ENCODE measurements around the gene TNFRSF18.

Gene TNFRSF18

DNA sequence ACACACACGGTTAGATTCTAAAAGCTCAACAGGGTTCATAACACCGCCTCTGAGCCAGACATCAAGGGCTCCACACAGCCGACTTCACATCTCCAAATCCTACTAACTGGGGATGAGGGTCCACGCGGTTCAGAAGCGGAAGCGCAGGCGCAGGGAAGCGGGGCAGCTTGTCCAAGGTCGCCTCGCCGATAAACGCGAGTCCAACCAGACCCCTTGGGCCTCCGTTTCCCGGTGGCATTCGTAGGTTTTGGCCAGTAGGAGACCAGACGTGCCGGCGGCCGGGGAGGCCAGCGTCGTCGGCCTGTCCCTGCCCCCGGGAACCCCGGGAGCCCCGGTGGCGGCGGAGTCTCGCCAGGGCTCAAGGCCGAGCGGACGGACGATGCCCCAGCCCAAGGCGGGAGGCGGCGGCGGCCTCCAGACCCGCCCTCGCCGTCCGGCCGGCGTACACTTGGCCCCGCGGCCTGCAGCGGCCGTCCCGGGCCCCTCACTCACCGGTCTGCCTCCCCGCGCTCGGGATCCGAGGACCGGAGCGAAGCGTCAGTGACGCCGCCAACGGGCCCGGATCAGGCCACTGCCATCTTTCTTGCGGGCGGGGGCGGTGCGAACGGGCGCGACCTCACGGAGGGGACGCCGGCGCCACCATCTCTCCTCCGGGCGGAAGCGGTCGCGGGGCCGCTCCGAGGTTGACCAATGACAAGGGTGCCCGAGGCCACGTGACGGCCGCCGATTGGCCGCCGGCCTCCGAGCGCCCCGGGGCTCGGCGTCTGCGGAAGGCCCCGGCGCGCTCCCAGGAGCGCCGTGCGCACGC lies 25.2 kb upstream of the TNFRSF18 start, which contains the start of gene SDF4:
SDF4 (minus strand) TSS at position 602 of the 808 bp plus-strand sequence. CDS start 3,229 bp downstream, outside the sequence.
- H3K79me2 ChIP-seq (ENCODE audit: insufficient read depth, low read length), result peaks cover 78% of the 10 kb centered on the region
- no peaks in the 10 kb centered on the region for H3K9me3 ChIP-seq (ENCODE audit: insufficient read depth, low read length, severe bottlenecking)
- no peaks in the 10 kb centered on the region for H3K27me3 ChIP-seq (ENCODE audit: insufficient read depth, low read length, poor library complexity)
- peaks cover 65% of the 10 kb centered on the region for H3K36me3 ChIP-seq (ENCODE audit: insufficient read depth, low read length)
- peak within 1 kb of the TSS; percentile 99 for H3K4me2 ChIP-seq (ENCODE audit: insufficient read depth, low read length)
- H3K27ac ChIP-seq (ENCODE audit: low read length), result peak within 1 kb of the TSS; percentile 88
- H4K20me1 ChIP-seq (ENCODE audit: insufficient read depth, low read length), result peaks cover 67% of the 10 kb centered on the region
- TF ChIP-seq CTCF (IDR thresholded peaks at IDR 0.05; ENCODE audit: borderline replicate concordance, extremely low read depth, low read length, poor library complexity, severe bottlenecking) (no peak), EZH2 (IDR thresholded peaks at IDR 0.05; ENCODE audit: borderline replicate concordance, low read depth, low read length, severe bottlenecking) (no peak)
- ATAC-seq (ENCODE audit: insufficient read depth, low read depth), result peak; percentile 93
- peaks cover 39% of the 10 kb centered on the region for H3K4me1 ChIP-seq (ENCODE audit: insufficient read depth, low read length)
- H3K9ac ChIP-seq (ENCODE audit: low read depth, low read length), result peak within 1 kb of the TSS; percentile 98
- peak within 1 kb of the TSS; percentile 94 to 99 for H3K4me3 ChIP-seq (ENCODE audit: low read depth in 1 of 2, low read length in 2 of 2)
- H2AFZ ChIP-seq (ENCODE audit: low read depth, low read length), result peak within 1 kb of the TSS; percentile 97
- peak; percentile 97 for DNase-seq

GRCh38 chr1:1230656-1231399 lies 24.4 kb upstream of the TNFRSF18 start:
- peak overlapping the region; percentile 97 for H2AFZ ChIP-seq (ENCODE audit: low read depth, low read length)

GRCh38 chr1:1229770-1230169 lies 23.4 kb upstream of the TNFRSF18 start:
- TF ChIP-seq CTCF (IDR thresholded peaks at IDR 0.05; ENCODE audit: borderline replicate concordance, extremely low read depth, low read length, poor library complexity, severe bottlenecking) (no peak), EZH2 (IDR thresholded peaks at IDR 0.05; ENCODE audit: borderline replicate concordance, low read depth, low read length, severe bottlenecking) (no peak)
- H3K36me3 ChIP-seq (ENCODE audit: insufficient read depth, low read length), result peaks cover 78% of the 10 kb centered on the region
- no peaks in the 10 kb centered on the region for H3K9me3 ChIP-seq (ENCODE audit: insufficient read depth, low read length, severe bottlenecking)
- H3K4me1 ChIP-seq (ENCODE audit: insufficient read depth, low read length), result peaks cover 39% of the 10 kb centered on the region
- H3K27ac ChIP-seq (ENCODE audit: low read length), result peak overlapping the region; percentile 12; the same call in 1 of the 2 replicates
- H3K4me3 ChIP-seq (ENCODE audit: low read depth in 1 of 2, low read length in 2 of 2), result peak overlapping the region in 1 of 2 experiments; percentile 99; a peak in 2 of 4 replicates
- peak overlapping the region; percentile 91 for H3K4me2 ChIP-seq (ENCODE audit: insufficient read depth, low read length)
- peaks cover 67% of the 10 kb centered on the region for H4K20me1 ChIP-seq (ENCODE audit: insufficient read depth, low read length)
- ATAC-seq (ENCODE audit: insufficient read depth, low read depth) (no peak), DNase-seq (no peak)
- H2AFZ ChIP-seq (ENCODE audit: low read depth, low read length), result no peak overlapping the region
- peaks cover 94% of the 10 kb centered on the region for H3K79me2 ChIP-seq (ENCODE audit: insufficient read depth, low read length)
- peak overlapping the region; percentile 98 for H3K9ac ChIP-seq (ENCODE audit: low read depth, low read length)
- no peaks in the 10 kb centered on the region for H3K27me3 ChIP-seq (ENCODE audit: insufficient read depth, low read length, poor library complexity)

More at GRCh38 chr1:1230656-1231399, 24.4 kb upstream of the TNFRSF18 start:
- Histone ChIP-seq H3K9me3 (ENCODE audit: insufficient read depth, low read length, severe bottlenecking) (no peaks in the 10 kb centered on the region), H3K4me3 (ENCODE audit: low read depth in 1 of 2, low read length in 2 of 2) (peak overlapping the region; percentile 94 to 99), H4K20me1 (ENCODE audit: insufficient read depth, low read length) (peaks cover 67% of the 10 kb centered on the region), H3K27me3 (ENCODE audit: insufficient read depth, low read length, poor library complexity) (no peaks in the 10 kb centered on the region), H3K27ac (ENCODE audit: low read length) (peak overlapping the region; percentile 88), H3K36me3 (ENCODE audit: insufficient read depth, low read length) (peaks cover 73% of the 10 kb centered on the region), H3K4me2 (ENCODE audit: insufficient read depth, low read length) (peak overlapping the region; percentile 91), H3K9ac (ENCODE audit: low read depth, low read length) (peak overlapping the region; percentile 98), H3K4me1 (ENCODE audit: insufficient read depth, low read length) (peaks cover 39% of the 10 kb centered on the region), H3K79me2 (ENCODE audit: insufficient read depth, low read length) (peaks cover 86% of the 10 kb centered on the region)
- TF ChIP-seq EZH2 (IDR thresholded peaks at IDR 0.05; ENCODE audit: borderline replicate concordance, low read depth, low read length, severe bottlenecking) (no peak), CTCF (IDR thresholded peaks at IDR 0.05; ENCODE audit: borderline replicate concordance, extremely low read depth, low read length, poor library complexity, severe bottlenecking) (peak; percentile 20)
- peak; percentile 15; the same call in 1 of the 3 replicates for ATAC-seq (ENCODE audit: insufficient read depth, low read depth)
- DNase-seq, result peak; percentile 41
